Loucy (cell line): ENCODE measurements around the gene PI4KA.

ENCODE experiments used
- H2AFZ ChIP-seq: fragments of 200-600 bp; sonication (generic); 2 replicates; pipeline ENCODE4 v1.6.0; 2016; ENCODE audit warnings: antibody characterized with exemption, mild to moderate bottlenecking, low read length, moderate library complexity
- H3F3A ChIP-seq: fragments of 200-600 bp; 2 replicates; pipeline ENCODE4 v1.6.0; 2016; ENCODE audit warnings: antibody characterized with exemption, low read depth, mild to moderate bottlenecking
- H3K27me3 ChIP-seq: fragments of 200-600 bp; sonication (generic); 2 replicates; pipeline ENCODE4 v1.6.1; 2014; ENCODE audit warnings: low read length, mild to moderate bottlenecking; ENCODE audit not compliant: insufficient read depth, poor library complexity, severe bottlenecking
- H3K36me3 ChIP-seq: fragments of 200-600 bp; sonication (generic); 2 replicates; pipeline ENCODE4 v1.6.1; 2016; ENCODE audit warnings: low read length; ENCODE audit not compliant: insufficient read depth
- H3K4me1 ChIP-seq: fragments of 200-600 bp; sonication (generic); 2 replicates; pipeline ENCODE4 v1.5.1; 2014; ENCODE audit warnings: low read length, mild to moderate bottlenecking; ENCODE audit not compliant: insufficient read depth, poor library complexity, severe bottlenecking
- H3K4me2 ChIP-seq: fragments of 200-600 bp; sonication (generic); 2 replicates; pipeline ENCODE4 v1.6.0; 2014; ENCODE audit warnings: antibody characterized with exemption, low read length, low read depth, mild to moderate bottlenecking; ENCODE audit not compliant: poor library complexity, severe bottlenecking
- H3K4me3 ChIP-seq: fragments of 200-600 bp; sonication (generic); 2 replicates; pipeline ENCODE4 v1.5.1; 2014; ENCODE audit warnings: low read length, mild to moderate bottlenecking, mixed read lengths; ENCODE audit not compliant: poor library complexity, severe bottlenecking
- H3K79me2 ChIP-seq: fragments of 200-600 bp; sonication (generic); 2 replicates; pipeline ENCODE4 v1.6.1; 2014; ENCODE audit warnings: low read length; ENCODE audit not compliant: insufficient read depth
- H3K9ac ChIP-seq: fragments of 200-600 bp; sonication (generic); 2 replicates; pipeline ENCODE4 v1.6.0; 2014; ENCODE audit warnings: mild to moderate bottlenecking, low read depth, low read length, moderate library complexity; ENCODE audit not compliant: poor library complexity, severe bottlenecking
- H3K9me2 ChIP-seq: fragments of 200-600 bp; sonication (generic); replicated peaks from 2 replicates; pipeline ENCODE4 v1.6.1; 2016; ENCODE audit warnings: low read depth, low read length, mixed read lengths
- H3K9me3 ChIP-seq: fragments of 200-600 bp; sonication (generic); 2 replicates; pipeline ENCODE4 v1.6.1; 2014; ENCODE audit warnings: mild to moderate bottlenecking, antibody characterized with exemption, low read length, low read depth; ENCODE audit not compliant: insufficient read depth
- H4K20me1 ChIP-seq: fragments of 200-600 bp; sonication (generic); 2 replicates; pipeline ENCODE4 v1.6.0; 2014; ENCODE audit warnings: antibody characterized with exemption, low read length, mild to moderate bottlenecking; ENCODE audit not compliant: insufficient read depth, poor library complexity, severe bottlenecking
- EZH2phosphoT487 ChIP-seq: fragments of 200-600 bp; IDR thresholded peaks from 2 replicates; pipeline ENCODE4 v1.6.1; 2018; ENCODE audit warnings: antibody characterized with exemption, mild to moderate bottlenecking, moderate library complexity, borderline replicate concordance
- TF ChIP-seq, protein P1 (sequence below): fragments of 200-600 bp; sonication (generic); conservative IDR thresholded peaks from 2 replicates; pipeline ENCODE4 v1.5.1; 2014; ENCODE audit warnings: mild to moderate bottlenecking, antibody characterized with exemption, low read length

PI4KA gene

DNA sequence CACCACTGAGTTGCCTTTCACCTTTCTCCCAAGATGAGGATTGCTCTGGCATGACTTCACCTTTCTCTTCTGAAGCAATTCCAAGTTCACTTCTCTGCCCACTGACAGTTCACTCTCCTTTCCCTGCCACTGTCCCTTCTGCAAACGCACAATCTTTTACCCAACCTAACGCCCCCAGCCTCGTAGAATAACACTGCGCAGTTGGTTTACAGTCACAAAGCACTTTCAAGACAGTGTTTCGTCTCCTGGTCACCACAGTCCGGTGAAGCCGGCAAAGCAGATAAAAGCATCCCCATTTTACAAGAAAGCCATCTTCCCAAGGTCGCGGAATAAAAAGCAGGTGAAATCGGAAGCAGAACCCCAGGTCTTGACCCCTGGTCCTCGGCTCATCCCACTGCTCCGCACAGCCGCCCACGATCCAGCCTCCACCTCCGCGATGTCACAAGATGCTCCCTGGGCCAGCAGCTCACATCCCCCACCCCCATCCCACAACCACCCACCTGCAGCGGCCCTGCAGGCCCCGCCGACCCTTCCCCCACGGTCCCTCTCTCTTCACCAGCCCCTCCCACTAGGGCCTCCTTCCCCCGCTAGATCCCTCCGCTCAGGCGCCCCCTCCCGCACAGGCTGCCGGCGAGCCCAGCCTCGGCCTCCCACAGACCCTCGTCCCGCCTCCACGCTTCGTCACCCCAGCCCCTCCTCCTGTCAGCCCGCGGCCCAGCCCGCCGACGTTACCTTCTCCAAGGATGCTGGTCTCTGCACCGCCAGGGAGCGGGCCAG lies 585 bp downstream of the PI4KA start:
- H3K4me2 ChIP-seq: peak overlapping the region; percentile 91
- no peaks in the 10 kb centered on the region for H3K27me3 ChIP-seq
- TF ChIP-seq, protein P1, sequence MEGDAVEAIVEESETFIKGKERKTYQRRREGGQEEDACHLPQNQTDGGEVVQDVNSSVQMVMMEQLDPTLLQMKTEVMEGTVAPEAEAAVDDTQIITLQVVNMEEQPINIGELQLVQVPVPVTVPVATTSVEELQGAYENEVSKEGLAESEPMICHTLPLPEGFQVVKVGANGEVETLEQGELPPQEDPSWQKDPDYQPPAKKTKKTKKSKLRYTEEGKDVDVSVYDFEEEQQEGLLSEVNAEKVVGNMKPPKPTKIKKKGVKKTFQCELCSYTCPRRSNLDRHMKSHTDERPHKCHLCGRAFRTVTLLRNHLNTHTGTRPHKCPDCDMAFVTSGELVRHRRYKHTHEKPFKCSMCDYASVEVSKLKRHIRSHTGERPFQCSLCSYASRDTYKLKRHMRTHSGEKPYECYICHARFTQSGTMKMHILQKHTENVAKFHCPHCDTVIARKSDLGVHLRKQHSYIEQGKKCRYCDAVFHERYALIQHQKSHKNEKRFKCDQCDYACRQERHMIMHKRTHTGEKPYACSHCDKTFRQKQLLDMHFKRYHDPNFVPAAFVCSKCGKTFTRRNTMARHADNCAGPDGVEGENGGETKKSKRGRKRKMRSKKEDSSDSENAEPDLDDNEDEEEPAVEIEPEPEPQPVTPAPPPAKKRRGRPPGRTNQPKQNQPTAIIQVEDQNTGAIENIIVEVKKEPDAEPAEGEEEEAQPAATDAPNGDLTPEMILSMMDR: no peak
- TF ChIP-seq EZH2phosphoT487: no peak
- H3K9ac ChIP-seq: peak overlapping the region; percentile 77
- H3F3A ChIP-seq: no peaks in the 10 kb centered on the region
- H3K79me2 ChIP-seq: peaks cover 75% of the 10 kb centered on the region
- no peaks in the 10 kb centered on the region for H3K36me3 ChIP-seq
- H3K4me3 ChIP-seq: peak overlapping the region; percentile 88
- peak overlapping the region; percentile 47; the same call in 1 of the 2 replicates for H2AFZ ChIP-seq
- peaks cover 35% of the 10 kb centered on the region for H3K4me1 ChIP-seq
- H3K9me3 ChIP-seq: no peaks in the 10 kb centered on the region
- peaks cover 45% of the 10 kb centered on the region for H4K20me1 ChIP-seq
- H3K9me2 ChIP-seq: no peaks in the 10 kb centered on the region

DNA sequence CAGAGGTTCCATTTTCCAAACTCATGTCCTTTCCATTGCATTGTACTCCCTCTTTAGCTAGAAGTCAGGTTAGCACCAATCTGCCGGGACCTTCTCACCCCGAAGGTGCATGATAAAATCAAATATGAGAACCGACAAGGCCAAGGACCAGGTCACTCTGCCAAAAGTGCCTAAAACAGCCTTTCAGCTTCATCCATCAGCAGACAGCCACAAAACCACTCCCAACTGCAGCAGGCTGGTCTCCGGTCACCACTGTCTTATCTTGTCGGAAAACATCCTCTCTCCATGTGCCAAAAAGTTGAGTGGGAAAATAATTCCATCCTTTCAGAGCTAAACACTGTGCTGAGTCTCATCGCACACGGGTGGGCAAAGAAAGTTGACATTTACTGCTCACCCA lies 1.4 kb downstream of the PI4KA start:
- no peak overlapping the region for H2AFZ ChIP-seq
- no peaks in the 10 kb centered on the region for H3F3A ChIP-seq
- no peaks in the 10 kb centered on the region for H3K9me3 ChIP-seq
- TF ChIP-seq EZH2phosphoT487: no peak
- TF ChIP-seq, protein P1: no peak
- H3K9ac ChIP-seq: peak overlapping the region; percentile 77
- H3K4me3 ChIP-seq: peak overlapping the region; percentile 88
- peak overlapping the region; percentile 91 for H3K4me2 ChIP-seq
- H3K79me2 ChIP-seq: peaks cover 82% of the 10 kb centered on the region
- H3K4me1 ChIP-seq: peaks cover 43% of the 10 kb centered on the region
- peaks cover 53% of the 10 kb centered on the region for H4K20me1 ChIP-seq
- H3K36me3 ChIP-seq: no peaks in the 10 kb centered on the region
- H3K27me3 ChIP-seq: no peaks in the 10 kb centered on the region
- no peaks in the 10 kb centered on the region for H3K9me2 ChIP-seq

DNA sequence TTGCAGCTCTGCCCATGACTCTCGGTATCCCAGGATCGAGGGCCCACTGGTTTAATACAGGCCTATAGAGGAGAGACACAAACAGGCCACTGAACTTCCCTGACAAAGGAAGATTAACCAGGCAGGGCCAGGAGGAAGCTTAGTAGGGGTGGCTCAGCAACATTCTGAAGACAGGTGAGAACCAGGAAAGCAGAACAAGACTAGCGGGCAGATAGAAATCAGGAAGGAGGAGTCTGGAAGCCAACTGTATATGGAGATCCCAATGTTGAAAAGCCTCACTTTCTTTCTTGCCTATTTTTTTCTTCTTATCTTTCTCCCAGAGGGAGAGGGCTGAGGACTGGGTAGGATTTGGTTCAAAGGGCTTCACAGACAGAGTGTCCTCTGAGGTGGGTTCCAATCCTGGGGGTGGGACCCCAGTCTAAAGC lies 5.4 kb downstream of the PI4KA start:
- no peaks in the 10 kb centered on the region for H3K27me3 ChIP-seq
- peak overlapping the region; percentile 36 for H3K4me2 ChIP-seq
- TF ChIP-seq, protein P1: no peak
- TF ChIP-seq EZH2phosphoT487: no peak
- H3K9me3 ChIP-seq: no peaks in the 10 kb centered on the region
- peaks cover 97% of the 10 kb centered on the region for H3K79me2 ChIP-seq
- H3K4me3 ChIP-seq: no peak overlapping the region
- H3K4me1 ChIP-seq: peaks cover 40% of the 10 kb centered on the region
- H3F3A ChIP-seq: 0 out of 2 replicates have a peak, but pooled peaks cover 2% of the 10 kb centered on the region
- H4K20me1 ChIP-seq: peaks cover 76% of the 10 kb centered on the region
- no peaks in the 10 kb centered on the region for H3K9me2 ChIP-seq
- no peak overlapping the region for H2AFZ ChIP-seq
- no peaks in the 10 kb centered on the region for H3K36me3 ChIP-seq
- peak overlapping the region; percentile 7 for H3K9ac ChIP-seq
